SK-N-SH treated with all-trans-retinoic acid at 6 μM for 48 hours (cell line): ENCODE measurements around the gene EXOC4.
"Not testable (repeated sequence)": the region's sequence is repeated elsewhere in the genome, so short reads cannot be mapped to it uniquely, and the experiment has no call there.

Source experiments
- ATAC-seq: fragments of 200-7000 bp; cut with Tn5 transposase; 3 replicates; pipeline ENCODE4 v1.9.1; 2020; ENCODE audit warnings: mild to moderate bottlenecking, moderate library complexity
- ARNTL ChIP-seq: fragments of 450-650 bp; formaldehyde crosslinking; IDR thresholded peaks from 2 replicates; pipeline ENCODE4 v1.5.0; 2020; ENCODE audit warnings: low read depth, mild to moderate bottlenecking, moderate library complexity, borderline replicate concordance
- BACH2 ChIP-seq: fragments of 250-450 bp; sonication (Bioruptor Pico); IDR thresholded peaks from 2 replicates; pipeline ENCODE4 v1.9.0; 2021; ENCODE audit warnings: mild to moderate bottlenecking, borderline replicate concordance
- CREB5 ChIP-seq: fragments of 250-450 bp; sonication (Bioruptor Pico); IDR thresholded peaks from 2 replicates; pipeline ENCODE4 v1.5.1; 2020; ENCODE audit warnings: low read depth, mild to moderate bottlenecking, moderate library complexity
- CSDC2 ChIP-seq: fragments of 250-450 bp; sonication (Bioruptor Pico); IDR thresholded peaks from 2 replicates; pipeline ENCODE4 v1.5.0; 2020; ENCODE audit warnings: mild to moderate bottlenecking, moderate library complexity
- ESRRG ChIP-seq: fragments of 250-450 bp; sonication (Bioruptor Pico); IDR thresholded peaks from 2 replicates; pipeline ENCODE4 v1.6.1; 2021; ENCODE audit warnings: mild to moderate bottlenecking
- GLIS3 ChIP-seq: fragments of 250-450 bp; sonication (Bioruptor Pico); IDR thresholded peaks from 2 replicates; pipeline ENCODE4 v1.5.0; 2020; ENCODE audit warnings: mild to moderate bottlenecking, moderate library complexity
- ISL1 ChIP-seq: fragments of 250-450 bp; sonication (Bioruptor Pico); IDR thresholded peaks from 2 replicates; pipeline ENCODE4 v2.1.2; 2022; ENCODE audit warnings: mild to moderate bottlenecking, moderate library complexity
- OSR1 ChIP-seq: fragments of 250-450 bp; sonication (Bioruptor Pico); IDR thresholded peaks from 2 replicates; pipeline ENCODE4 v1.8.0; 2022; ENCODE audit warnings: moderate library complexity, mild to moderate bottlenecking, inconsistent platforms
- PPARA ChIP-seq: fragments of 250-450 bp; sonication (Bioruptor Pico); IDR thresholded peaks from 2 replicates; pipeline ENCODE4 v1.5.0; 2020; ENCODE audit warnings: mild to moderate bottlenecking, borderline replicate concordance
- RARB ChIP-seq: fragments of 250-450 bp; sonication (Bioruptor Pico); IDR thresholded peaks from 2 replicates; pipeline ENCODE4 v1.8.0; 2021; ENCODE audit warnings: mild to moderate bottlenecking, moderate library complexity
- TSHZ2 ChIP-seq: fragments of 250-450 bp; sonication (Bioruptor Pico); IDR thresholded peaks from 2 replicates; pipeline ENCODE4 v1.5.0; 2020; ENCODE audit warnings: mild to moderate bottlenecking, moderate library complexity
- ZC3H10 ChIP-seq: fragments of 250-450 bp; sonication (Bioruptor Pico); IDR thresholded peaks from 2 replicates; pipeline ENCODE4 v1.5.1; 2021; ENCODE audit warnings: mild to moderate bottlenecking, moderate library complexity
- ZFP3 ChIP-seq: fragments of 250-450 bp; sonication (Bioruptor Pico); IDR thresholded peaks from 2 replicates; pipeline ENCODE4 v1.5.0; 2020; ENCODE audit warnings: mild to moderate bottlenecking, moderate library complexity
- ZFP30 ChIP-seq: fragments of 450-650 bp; formaldehyde crosslinking; IDR thresholded peaks from 2 replicates; pipeline ENCODE4 v1.5.0; 2022; ENCODE audit warnings: mild to moderate bottlenecking, moderate library complexity
- ZNF565 ChIP-seq: fragments of 450-650 bp; formaldehyde crosslinking; conservative IDR thresholded peaks from 2 replicates; pipeline ENCODE4 v1.5.0; 2020; ENCODE audit warnings: low read depth, mild to moderate bottlenecking, moderate library complexity
- ZNF70 ChIP-seq: fragments of 450-650 bp; formaldehyde crosslinking; IDR thresholded peaks from 2 replicates; pipeline ENCODE4 v1.5.0; 2020; ENCODE audit warnings: mild to moderate bottlenecking, moderate library complexity
- ZNF8 ChIP-seq: fragments of 450-650 bp; formaldehyde crosslinking; IDR thresholded peaks from 2 replicates; pipeline ENCODE4 v1.5.0; 2020; ENCODE audit warnings: mild to moderate bottlenecking, moderate library complexity
- TF ChIP-seq, protein P1 (sequence below): fragments of 250-450 bp; sonication (Bioruptor Pico); IDR thresholded peaks from 2 replicates; pipeline ENCODE4 v1.8.0; 2020; ENCODE audit warnings: mild to moderate bottlenecking, moderate library complexity, borderline replicate concordance
- TF ChIP-seq, protein P2 (sequence below): fragments of 250-450 bp; sonication (Bioruptor Pico); IDR thresholded peaks from 2 replicates; pipeline ENCODE4 v1.5.1; 2021; ENCODE audit warnings: mild to moderate bottlenecking, moderate library complexity

EXOC4 gene

DNA sequence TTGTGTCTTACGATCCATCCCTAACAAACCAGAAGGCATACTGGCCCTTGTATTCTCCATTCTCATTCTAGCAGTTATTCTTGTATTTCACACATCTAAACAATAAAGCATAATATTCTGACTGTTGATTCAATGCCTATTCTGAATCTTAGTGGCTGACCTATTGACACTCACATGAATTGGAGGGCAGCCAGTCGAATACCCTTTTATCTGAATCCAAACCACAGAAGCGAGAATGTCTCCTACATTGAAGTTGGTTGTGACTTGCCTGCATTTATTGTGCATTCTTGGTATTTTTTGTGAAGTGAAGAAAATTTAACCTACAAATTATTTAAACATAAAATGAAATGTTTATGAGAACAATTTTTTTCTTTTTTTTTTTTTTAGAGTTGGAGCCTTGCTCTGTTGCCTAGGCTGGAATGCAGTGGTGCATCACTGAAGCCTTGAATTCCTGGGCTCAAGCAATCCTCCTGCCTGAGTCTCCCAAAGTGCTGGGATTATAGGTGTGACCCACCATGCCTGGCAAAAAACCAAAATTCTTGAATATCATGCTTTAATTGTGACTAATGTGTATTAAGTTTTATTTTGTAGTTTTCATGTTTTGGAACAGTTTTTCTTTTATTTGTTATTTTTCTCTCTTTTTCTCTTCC is 22.7 kb downstream of the EXOC4 start:
- TF ChIP-seq ZFP3 (no peak), PPARA (no peak), CSDC2 (CRISPR knock-in tag) (no peak), TSHZ2 (CRISPR knock-in tag) (no peak), GLIS3 (CRISPR knock-in tag) (no peak), ZC3H10 (CRISPR knock-in tag) (no peak), OSR1 (CRISPR knock-in tag) (no peak), ZNF565 (CRISPR knock-in tag) (no peak), ISL1 (CRISPR knock-in tag) (no peak)
- peak; percentile 24; the same call in 1 of the 3 replicates for ATAC-seq

DNA sequence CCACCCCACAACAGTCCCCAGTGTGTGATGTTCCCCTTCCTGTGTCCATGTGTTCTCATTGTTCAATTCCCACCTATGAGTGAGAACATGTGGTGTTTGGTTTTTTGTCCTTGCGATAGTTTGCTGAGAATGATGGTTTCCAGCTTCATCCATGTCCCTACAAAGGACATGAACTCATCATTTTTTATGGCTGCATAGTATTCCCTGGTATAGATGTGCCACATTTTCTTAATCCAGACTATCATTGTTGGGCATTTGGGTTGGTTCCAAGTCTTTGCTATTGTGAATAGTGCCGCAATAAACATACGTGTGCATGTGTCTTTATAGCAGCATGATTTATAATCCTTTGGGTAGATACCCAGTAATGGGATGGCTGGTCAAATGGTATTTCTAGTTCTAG is 26.1 kb downstream of the EXOC4 start:
- ATAC-seq = not testable (repeated sequence)

DNA sequence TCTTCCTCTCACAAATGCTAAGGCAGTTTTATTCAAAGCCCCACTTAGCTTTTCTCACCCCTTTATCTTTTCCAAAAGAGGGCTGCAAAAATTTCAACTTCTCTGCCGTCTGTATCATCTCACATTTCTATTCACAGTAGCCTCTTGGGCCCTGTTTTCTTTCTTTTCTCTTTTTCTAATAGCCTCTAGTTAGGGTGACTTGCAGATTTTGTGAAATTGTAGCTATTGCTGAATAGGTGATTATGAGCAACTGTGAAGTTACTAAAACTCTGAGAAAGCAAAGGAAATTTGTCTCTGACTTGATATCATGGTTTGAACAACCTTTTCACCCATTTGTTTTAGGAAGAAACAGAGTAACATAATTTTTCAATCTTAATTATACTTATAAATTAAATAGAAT is 29.2 kb downstream of the EXOC4 start:
- no peak for ATAC-seq
- TF ChIP-seq ZC3H10 (CRISPR knock-in tag) (no peak), CREB5 (CRISPR knock-in tag) (no peak), ZFP3 (no peak), RARB (CRISPR knock-in tag) (no peak), ZNF70 (CRISPR knock-in tag) (no peak), GLIS3 (CRISPR knock-in tag) (no peak)
- TF ChIP-seq, protein P1, sequence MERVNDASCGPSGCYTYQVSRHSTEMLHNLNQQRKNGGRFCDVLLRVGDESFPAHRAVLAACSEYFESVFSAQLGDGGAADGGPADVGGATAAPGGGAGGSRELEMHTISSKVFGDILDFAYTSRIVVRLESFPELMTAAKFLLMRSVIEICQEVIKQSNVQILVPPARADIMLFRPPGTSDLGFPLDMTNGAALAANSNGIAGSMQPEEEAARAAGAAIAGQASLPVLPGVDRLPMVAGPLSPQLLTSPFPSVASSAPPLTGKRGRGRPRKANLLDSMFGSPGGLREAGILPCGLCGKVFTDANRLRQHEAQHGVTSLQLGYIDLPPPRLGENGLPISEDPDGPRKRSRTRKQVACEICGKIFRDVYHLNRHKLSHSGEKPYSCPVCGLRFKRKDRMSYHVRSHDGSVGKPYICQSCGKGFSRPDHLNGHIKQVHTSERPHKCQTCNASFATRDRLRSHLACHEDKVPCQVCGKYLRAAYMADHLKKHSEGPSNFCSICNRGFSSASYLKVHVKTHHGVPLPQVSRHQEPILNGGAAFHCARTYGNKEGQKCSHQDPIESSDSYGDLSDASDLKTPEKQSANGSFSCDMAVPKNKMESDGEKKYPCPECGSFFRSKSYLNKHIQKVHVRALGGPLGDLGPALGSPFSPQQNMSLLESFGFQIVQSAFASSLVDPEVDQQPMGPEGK (CRISPR knock-in tag) = no peak

More for the DNA sequence above, 26.1 kb downstream of the EXOC4 start:
- peak; percentile 77 for TF ChIP-seq ZNF8

- no peak for ATAC-seq
- TF ChIP-seq, protein P2, sequence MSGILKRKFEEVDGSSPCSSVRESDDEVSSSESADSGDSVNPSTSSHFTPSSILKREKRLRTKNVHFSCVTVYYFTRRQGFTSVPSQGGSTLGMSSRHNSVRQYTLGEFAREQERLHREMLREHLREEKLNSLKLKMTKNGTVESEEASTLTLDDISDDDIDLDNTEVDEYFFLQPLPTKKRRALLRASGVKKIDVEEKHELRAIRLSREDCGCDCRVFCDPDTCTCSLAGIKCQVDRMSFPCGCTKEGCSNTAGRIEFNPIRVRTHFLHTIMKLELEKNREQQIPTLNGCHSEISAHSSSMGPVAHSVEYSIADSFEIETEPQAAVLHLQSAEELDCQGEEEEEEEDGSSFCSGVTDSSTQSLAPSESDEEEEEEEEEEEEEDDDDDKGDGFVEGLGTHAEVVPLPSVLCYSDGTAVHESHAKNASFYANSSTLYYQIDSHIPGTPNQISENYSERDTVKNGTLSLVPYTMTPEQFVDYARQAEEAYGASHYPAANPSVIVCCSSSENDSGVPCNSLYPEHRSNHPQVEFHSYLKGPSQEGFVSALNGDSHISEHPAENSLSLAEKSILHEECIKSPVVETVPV (CRISPR knock-in tag) = no peak
- TF ChIP-seq RARB (CRISPR knock-in tag) (no peak), OSR1 (CRISPR knock-in tag) (no peak), ZFP30 (no peak), BACH2 (CRISPR knock-in tag) (no peak), ARNTL (no peak), ESRRG (no peak)
- TF ChIP-seq, protein P1 (CRISPR knock-in tag) = no peak
Observed at GRCh38 chr7:133284092-133284491, 31.2 kb downstream of the EXOC4 start.
